ENCODE results near the gene XRCC3.
A peak's percentile ranks its signal among the peaks of the same experiment; 100 is the strongest.

DNA sequence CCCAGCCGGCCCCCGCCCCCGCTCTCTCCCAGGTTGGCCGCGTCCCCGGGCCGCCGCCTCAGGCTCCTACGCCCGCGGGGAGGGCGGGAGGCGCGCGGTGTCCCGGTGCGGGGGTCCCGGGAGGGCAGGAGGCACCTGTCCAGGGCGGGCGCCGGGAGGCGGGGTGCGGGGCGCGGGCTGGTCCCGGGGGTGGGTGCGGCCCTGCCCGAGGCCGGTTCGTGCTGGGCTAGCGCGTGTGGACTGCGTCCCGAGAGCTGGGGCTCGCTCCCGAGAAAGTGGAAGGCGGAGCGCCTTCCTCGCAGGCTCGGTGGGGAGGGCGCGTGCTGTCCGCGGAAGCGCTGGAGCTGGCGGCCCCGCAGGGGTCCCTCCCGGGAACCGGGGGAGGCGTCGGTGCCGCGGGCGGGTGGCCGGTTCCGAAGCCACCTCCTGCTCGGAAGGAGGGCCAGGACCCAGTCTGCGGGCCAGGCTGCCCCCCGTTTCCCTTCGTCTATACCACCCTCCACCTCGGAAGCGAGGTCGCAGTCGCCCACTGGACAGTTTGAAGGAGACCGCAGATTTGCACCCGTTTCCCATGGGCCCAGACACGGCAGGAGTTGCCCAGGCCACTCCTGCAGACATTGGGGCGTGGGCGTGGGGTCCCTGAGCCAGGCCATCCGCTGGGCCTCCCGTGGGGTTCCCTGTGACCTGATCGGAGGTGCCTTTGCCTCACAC, 995 bp upstream of the XRCC3 start:
- TF ChIP-seq, protein P1, sequence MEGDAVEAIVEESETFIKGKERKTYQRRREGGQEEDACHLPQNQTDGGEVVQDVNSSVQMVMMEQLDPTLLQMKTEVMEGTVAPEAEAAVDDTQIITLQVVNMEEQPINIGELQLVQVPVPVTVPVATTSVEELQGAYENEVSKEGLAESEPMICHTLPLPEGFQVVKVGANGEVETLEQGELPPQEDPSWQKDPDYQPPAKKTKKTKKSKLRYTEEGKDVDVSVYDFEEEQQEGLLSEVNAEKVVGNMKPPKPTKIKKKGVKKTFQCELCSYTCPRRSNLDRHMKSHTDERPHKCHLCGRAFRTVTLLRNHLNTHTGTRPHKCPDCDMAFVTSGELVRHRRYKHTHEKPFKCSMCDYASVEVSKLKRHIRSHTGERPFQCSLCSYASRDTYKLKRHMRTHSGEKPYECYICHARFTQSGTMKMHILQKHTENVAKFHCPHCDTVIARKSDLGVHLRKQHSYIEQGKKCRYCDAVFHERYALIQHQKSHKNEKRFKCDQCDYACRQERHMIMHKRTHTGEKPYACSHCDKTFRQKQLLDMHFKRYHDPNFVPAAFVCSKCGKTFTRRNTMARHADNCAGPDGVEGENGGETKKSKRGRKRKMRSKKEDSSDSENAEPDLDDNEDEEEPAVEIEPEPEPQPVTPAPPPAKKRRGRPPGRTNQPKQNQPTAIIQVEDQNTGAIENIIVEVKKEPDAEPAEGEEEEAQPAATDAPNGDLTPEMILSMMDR (IDR thresholded peaks at IDR 0.05): no peak
- no peak for TF ChIP-seq POLR2A (IDR thresholded peaks at IDR 0.05)
- peak in 1 of 2 donors; percentile 6 for TF ChIP-seq EP300 (IDR thresholded peaks at IDR 0.05)
